ENCODE measurements around the gene CPPED1.
A peak's percentile ranks its signal among the peaks of the same experiment; 100 is the strongest.
"Not testable (repeated sequence)": the region's sequence is repeated elsewhere in the genome, so short reads cannot be mapped to it uniquely, and the experiment has no call there.

CPPED1 gene

GRCh38 chr16:12766853-12767252 is 36.8 kb downstream of the CPPED1 start:
- DNase-seq (ENCODE audit: low read depth) = no peak

GRCh38 chr16:12766208-12766607 is 37.5 kb downstream of the CPPED1 start:
- DNase-seq (ENCODE audit: low read depth) = not testable (repeated sequence)

- no peak for DNase-seq (ENCODE audit: low read depth)
Measured at GRCh38 chr16:12764813-12765488, 38.7 kb downstream of the CPPED1 start.

GRCh38 chr16:12763517-12763916 is 40.2 kb downstream of the CPPED1 start:
- DNase-seq (ENCODE audit: low read depth) = no peak

GRCh38 chr16:12760819-12761611 is 42.7 kb downstream of the CPPED1 start:
- DNase-seq (ENCODE audit: low read depth) = no peak

- no peak for DNase-seq (ENCODE audit: low read depth)
Measured at GRCh38 chr16:12758670-12759558, 44.8 kb downstream of the CPPED1 start.

- no peak for DNase-seq (ENCODE audit: low read depth)
Measured at GRCh38 chr16:12758031-12758669, 45.5 kb downstream of the CPPED1 start.

GRCh38 chr16:12757546-12757945 is 46.1 kb downstream of the CPPED1 start:
- DNase-seq (ENCODE audit: low read depth) = no peak

- peak; percentile 26 for DNase-seq (ENCODE audit: low read depth)
Measured at GRCh38 chr16:12754824-12755543, 48.7 kb downstream of the CPPED1 start.

GRCh38 chr16:12753203-12754023 is 50.3 kb downstream of the CPPED1 start:
- DNase-seq (ENCODE audit: low read depth) = no peak

- no peak for DNase-seq (ENCODE audit: low read depth)
Measured at GRCh38 chr16:12752159-12752558, 51.5 kb downstream of the CPPED1 start.

GRCh38 chr16:12750554-12750918 is 53.2 kb downstream of the CPPED1 start:
- DNase-seq (ENCODE audit: low read depth) = no peak

- no peak for DNase-seq (ENCODE audit: low read depth)
Measured at GRCh38 chr16:12749076-12749475, 54.6 kb downstream of the CPPED1 start.

- no peak for DNase-seq (ENCODE audit: low read depth)
Measured at GRCh38 chr16:12747827-12748226, 55.9 kb downstream of the CPPED1 start.

- no peak for DNase-seq (ENCODE audit: low read depth)
Measured at GRCh38 chr16:12747261-12747660, 56.4 kb downstream of the CPPED1 start.

GRCh38 chr16:12744860-12745259 is 58.8 kb downstream of the CPPED1 start:
- no peak for DNase-seq (ENCODE audit: low read depth)

- DNase-seq (ENCODE audit: low read depth) = no peak
Measured at GRCh38 chr16:12742741-12743140, 60.9 kb downstream of the CPPED1 start.

GRCh38 chr16:12740986-12741610 is 62.6 kb downstream of the CPPED1 start:
- no peak for DNase-seq (ENCODE audit: low read depth)

- DNase-seq (ENCODE audit: low read depth) = no peak
Measured at GRCh38 chr16:12739738-12740137, 63.9 kb downstream of the CPPED1 start.

- no peak for DNase-seq (ENCODE audit: low read depth)
Measured at GRCh38 chr16:12737563-12737962, 66.1 kb downstream of the CPPED1 start.

Data from HS-5 (cell line).